SU-DHL-6 (cell line): ENCODE results near the gene PPFIBP1.

Experiments
- EZH2phosphoT487 ChIP-seq: fragments of 200-600 bp; sonication (generic), shearing (Covaris generic); conservative IDR thresholded peaks from 2 replicates; pipeline ENCODE4 v1.6.1; 2018; ENCODE audit warnings: mild to moderate bottlenecking, antibody characterized with exemption, low read length, moderate library complexity, mixed read lengths
- TF ChIP-seq, protein P1 (sequence below): fragments of 200-600 bp; sonication (generic); IDR thresholded peaks from one replicate; pipeline ENCODE4 v1.5.1; 2017; ENCODE audit warnings: antibody characterized with exemption, mild to moderate bottlenecking, low read length, moderate library complexity; ENCODE audit not compliant: insufficient read depth, poor library complexity, severe bottlenecking

DNA sequence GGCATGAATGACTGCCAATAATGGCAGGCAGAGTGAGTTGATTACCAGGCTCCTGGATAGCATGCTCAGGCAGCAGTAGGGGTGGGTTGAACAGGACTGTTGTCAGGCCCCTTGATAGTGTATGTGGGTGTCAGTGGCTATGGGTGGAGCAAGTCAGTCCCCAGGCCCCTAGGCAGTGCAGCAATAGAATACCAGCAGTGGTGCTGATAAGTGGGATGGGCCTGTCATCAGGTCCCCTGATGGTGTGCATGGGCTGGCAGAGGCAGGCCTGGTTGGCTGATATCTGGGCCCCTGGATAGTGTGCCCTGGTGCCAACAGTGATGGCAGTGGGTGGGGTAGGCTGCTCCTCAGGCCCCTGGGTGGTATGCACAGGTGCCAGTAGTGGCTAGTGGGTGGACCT, 45.1 kb upstream of the PPFIBP1 start:
- TF ChIP-seq, protein P1, sequence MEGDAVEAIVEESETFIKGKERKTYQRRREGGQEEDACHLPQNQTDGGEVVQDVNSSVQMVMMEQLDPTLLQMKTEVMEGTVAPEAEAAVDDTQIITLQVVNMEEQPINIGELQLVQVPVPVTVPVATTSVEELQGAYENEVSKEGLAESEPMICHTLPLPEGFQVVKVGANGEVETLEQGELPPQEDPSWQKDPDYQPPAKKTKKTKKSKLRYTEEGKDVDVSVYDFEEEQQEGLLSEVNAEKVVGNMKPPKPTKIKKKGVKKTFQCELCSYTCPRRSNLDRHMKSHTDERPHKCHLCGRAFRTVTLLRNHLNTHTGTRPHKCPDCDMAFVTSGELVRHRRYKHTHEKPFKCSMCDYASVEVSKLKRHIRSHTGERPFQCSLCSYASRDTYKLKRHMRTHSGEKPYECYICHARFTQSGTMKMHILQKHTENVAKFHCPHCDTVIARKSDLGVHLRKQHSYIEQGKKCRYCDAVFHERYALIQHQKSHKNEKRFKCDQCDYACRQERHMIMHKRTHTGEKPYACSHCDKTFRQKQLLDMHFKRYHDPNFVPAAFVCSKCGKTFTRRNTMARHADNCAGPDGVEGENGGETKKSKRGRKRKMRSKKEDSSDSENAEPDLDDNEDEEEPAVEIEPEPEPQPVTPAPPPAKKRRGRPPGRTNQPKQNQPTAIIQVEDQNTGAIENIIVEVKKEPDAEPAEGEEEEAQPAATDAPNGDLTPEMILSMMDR, result no peak
- no peak for TF ChIP-seq EZH2phosphoT487
